H1 (cell line): Measurements from ENCODE around the gene DYNC2H1. TPM values are rescaled to one million over a fixed set of nuclear protein-coding genes. Genes with fewer than 3 reads are reported as not detected.

Source experiments
- GABPA ChIP-seq: IDR thresholded peaks from 2 replicates; pipeline ENCODE4 v1.6.1; 2011; ENCODE audit warnings: mild to moderate bottlenecking, low read length, moderate library complexity, borderline replicate concordance; ENCODE audit not compliant: insufficient read depth
- SP4 ChIP-seq: IDR thresholded peaks from 2 replicates; pipeline ENCODE4 v1.6.1; 2012; ENCODE audit warnings: low read length, inconsistent platforms
- polyA plus RNA-seq, 7 experiments: library from polyadenylated mRNA; depleted of rRNA in 3 of 7; stranded (reverse) in 5 of 7; unstranded in 2 of 7; fragments of >200 nt in 5 of 7; fragments of 200-250 nt in 2 of 7; gene quantifications; 1 replicate in 5 of 7; 2 replicates in 1 of 7; 4 replicates in 1 of 7; pipeline versions ENCODE4 v1.2.1 to v1.2.3, GENCODE V29; 2011 to 2013; ENCODE audit warnings: missing spikeins in 2 of 7, mixed read lengths in 2 of 7
- total RNA-seq: library from RNA; stranded (reverse); fragmentation: NEBNext Ultra II Directional; extraction: Animal tissue kit (Norgen Biotek cat#: 25700); gene quantifications from 2 replicates; pipeline ENCODE4 v1.2.1, GENCODE V29; 2021
- TF ChIP-seq, protein P1 (sequence below): fragments of 300-600 bp; sonication (generic); IDR thresholded peaks from 2 replicates; pipeline ENCODE4 v1.7.1; 2012; ENCODE audit warnings: low read length, moderate library complexity, mild to moderate bottlenecking, inconsistent platforms; ENCODE audit not compliant: insufficient replicate concordance

Gene DYNC2H1
- total and polyA plus RNA-seq, 2 of the 8 experiments (the other 6 are each of a cell fraction or from before 2014, with no cell fraction given): 6.2 to 12.0 TPM

DNA sequence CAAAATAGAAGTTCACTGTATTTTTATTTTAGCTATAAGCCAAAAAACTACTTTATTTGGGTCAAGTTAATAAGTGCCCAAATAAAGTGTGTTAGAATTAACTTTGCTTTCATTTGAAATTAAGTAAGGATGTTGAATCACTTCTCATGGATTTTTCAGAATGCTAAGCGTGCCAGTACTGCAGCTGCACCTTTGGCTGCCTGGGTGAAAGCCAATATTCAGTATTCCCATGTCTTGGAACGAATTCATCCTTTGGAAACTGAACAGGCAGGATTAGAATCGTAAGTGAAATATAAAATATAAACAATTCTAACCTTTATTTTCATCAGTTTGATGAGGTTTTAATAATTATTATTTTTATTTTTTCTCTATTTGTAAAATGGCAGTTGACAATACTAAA, 113.6 kb downstream of the DYNC2H1 start (continued):
- TF ChIP-seq, protein P1, sequence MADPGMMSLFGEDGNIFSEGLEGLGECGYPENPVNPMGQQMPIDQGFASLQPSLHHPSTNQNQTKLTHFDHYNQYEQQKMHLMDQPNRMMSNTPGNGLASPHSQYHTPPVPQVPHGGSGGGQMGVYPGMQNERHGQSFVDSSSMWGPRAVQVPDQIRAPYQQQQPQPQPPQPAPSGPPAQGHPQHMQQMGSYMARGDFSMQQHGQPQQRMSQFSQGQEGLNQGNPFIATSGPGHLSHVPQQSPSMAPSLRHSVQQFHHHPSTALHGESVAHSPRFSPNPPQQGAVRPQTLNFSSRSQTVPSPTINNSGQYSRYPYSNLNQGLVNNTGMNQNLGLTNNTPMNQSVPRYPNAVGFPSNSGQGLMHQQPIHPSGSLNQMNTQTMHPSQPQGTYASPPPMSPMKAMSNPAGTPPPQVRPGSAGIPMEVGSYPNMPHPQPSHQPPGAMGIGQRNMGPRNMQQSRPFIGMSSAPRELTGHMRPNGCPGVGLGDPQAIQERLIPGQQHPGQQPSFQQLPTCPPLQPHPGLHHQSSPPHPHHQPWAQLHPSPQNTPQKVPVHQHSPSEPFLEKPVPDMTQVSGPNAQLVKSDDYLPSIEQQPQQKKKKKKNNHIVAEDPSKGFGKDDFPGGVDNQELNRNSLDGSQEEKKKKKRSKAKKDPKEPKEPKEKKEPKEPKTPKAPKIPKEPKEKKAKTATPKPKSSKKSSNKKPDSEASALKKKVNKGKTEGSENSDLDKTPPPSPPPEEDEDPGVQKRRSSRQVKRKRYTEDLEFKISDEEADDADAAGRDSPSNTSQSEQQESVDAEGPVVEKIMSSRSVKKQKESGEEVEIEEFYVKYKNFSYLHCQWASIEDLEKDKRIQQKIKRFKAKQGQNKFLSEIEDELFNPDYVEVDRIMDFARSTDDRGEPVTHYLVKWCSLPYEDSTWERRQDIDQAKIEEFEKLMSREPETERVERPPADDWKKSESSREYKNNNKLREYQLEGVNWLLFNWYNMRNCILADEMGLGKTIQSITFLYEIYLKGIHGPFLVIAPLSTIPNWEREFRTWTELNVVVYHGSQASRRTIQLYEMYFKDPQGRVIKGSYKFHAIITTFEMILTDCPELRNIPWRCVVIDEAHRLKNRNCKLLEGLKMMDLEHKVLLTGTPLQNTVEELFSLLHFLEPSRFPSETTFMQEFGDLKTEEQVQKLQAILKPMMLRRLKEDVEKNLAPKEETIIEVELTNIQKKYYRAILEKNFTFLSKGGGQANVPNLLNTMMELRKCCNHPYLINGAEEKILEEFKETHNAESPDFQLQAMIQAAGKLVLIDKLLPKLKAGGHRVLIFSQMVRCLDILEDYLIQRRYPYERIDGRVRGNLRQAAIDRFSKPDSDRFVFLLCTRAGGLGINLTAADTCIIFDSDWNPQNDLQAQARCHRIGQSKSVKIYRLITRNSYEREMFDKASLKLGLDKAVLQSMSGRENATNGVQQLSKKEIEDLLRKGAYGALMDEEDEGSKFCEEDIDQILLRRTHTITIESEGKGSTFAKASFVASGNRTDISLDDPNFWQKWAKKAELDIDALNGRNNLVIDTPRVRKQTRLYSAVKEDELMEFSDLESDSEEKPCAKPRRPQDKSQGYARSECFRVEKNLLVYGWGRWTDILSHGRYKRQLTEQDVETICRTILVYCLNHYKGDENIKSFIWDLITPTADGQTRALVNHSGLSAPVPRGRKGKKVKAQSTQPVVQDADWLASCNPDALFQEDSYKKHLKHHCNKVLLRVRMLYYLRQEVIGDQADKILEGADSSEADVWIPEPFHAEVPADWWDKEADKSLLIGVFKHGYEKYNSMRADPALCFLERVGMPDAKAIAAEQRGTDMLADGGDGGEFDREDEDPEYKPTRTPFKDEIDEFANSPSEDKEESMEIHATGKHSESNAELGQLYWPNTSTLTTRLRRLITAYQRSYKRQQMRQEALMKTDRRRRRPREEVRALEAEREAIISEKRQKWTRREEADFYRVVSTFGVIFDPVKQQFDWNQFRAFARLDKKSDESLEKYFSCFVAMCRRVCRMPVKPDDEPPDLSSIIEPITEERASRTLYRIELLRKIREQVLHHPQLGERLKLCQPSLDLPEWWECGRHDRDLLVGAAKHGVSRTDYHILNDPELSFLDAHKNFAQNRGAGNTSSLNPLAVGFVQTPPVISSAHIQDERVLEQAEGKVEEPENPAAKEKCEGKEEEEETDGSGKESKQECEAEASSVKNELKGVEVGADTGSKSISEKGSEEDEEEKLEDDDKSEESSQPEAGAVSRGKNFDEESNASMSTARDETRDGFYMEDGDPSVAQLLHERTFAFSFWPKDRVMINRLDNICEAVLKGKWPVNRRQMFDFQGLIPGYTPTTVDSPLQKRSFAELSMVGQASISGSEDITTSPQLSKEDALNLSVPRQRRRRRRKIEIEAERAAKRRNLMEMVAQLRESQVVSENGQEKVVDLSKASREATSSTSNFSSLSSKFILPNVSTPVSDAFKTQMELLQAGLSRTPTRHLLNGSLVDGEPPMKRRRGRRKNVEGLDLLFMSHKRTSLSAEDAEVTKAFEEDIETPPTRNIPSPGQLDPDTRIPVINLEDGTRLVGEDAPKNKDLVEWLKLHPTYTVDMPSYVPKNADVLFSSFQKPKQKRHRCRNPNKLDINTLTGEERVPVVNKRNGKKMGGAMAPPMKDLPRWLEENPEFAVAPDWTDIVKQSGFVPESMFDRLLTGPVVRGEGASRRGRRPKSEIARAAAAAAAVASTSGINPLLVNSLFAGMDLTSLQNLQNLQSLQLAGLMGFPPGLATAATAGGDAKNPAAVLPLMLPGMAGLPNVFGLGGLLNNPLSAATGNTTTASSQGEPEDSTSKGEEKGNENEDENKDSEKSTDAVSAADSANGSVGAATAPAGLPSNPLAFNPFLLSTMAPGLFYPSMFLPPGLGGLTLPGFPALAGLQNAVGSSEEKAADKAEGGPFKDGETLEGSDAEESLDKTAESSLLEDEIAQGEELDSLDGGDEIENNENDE: no peak
- TF ChIP-seq SP4 (no peak), GABPA (no peak)
